ENCODE results near the gene XPR1.

XPR1 gene

GRCh38 chr1:180916012-180916770, 284.4 kb downstream of the XPR1 start:
- in situ Hi-C loops (cut with MboI; ENCODE audit: low sequenced_read_pairs, unreplicated experiment): no loop called here
- no peak for DNase-seq (ENCODE audit: low spot score)
- TF ChIP-seq, protein P1, sequence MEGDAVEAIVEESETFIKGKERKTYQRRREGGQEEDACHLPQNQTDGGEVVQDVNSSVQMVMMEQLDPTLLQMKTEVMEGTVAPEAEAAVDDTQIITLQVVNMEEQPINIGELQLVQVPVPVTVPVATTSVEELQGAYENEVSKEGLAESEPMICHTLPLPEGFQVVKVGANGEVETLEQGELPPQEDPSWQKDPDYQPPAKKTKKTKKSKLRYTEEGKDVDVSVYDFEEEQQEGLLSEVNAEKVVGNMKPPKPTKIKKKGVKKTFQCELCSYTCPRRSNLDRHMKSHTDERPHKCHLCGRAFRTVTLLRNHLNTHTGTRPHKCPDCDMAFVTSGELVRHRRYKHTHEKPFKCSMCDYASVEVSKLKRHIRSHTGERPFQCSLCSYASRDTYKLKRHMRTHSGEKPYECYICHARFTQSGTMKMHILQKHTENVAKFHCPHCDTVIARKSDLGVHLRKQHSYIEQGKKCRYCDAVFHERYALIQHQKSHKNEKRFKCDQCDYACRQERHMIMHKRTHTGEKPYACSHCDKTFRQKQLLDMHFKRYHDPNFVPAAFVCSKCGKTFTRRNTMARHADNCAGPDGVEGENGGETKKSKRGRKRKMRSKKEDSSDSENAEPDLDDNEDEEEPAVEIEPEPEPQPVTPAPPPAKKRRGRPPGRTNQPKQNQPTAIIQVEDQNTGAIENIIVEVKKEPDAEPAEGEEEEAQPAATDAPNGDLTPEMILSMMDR (IDR thresholded peaks at IDR 0.05; ENCODE audit: borderline replicate concordance, control extremely low read depth, extremely low read depth, insufficient read depth, missing control alignments): no peak

DNA sequence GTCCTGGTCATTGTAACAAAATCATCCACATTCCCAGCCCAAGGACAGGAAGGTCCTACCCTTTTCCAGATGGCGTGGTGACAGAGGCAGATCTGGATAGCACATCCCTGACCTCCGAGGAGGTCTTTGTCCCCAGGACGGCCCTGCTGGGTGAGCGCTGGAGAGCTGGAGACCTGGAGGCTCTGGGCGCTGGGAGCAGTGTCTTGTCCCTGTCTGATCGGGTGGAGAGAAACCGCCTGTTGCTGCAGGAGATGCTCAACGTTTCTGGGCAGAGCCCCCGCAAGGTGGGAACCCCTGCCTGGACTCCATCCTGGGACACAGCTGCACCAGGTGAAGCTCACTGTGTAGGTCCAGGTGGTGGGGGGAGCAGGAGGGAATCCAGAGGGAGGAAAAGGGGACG, 284.9 kb downstream of the XPR1 start:
- in situ Hi-C loops (cut with MboI; ENCODE audit: low sequenced_read_pairs, unreplicated experiment): no loop called here
- DNase-seq (ENCODE audit: low spot score): no peak
- TF ChIP-seq, protein P1 (IDR thresholded peaks at IDR 0.05; ENCODE audit: borderline replicate concordance, control extremely low read depth, extremely low read depth, insufficient read depth, missing control alignments): no peak

DNA sequence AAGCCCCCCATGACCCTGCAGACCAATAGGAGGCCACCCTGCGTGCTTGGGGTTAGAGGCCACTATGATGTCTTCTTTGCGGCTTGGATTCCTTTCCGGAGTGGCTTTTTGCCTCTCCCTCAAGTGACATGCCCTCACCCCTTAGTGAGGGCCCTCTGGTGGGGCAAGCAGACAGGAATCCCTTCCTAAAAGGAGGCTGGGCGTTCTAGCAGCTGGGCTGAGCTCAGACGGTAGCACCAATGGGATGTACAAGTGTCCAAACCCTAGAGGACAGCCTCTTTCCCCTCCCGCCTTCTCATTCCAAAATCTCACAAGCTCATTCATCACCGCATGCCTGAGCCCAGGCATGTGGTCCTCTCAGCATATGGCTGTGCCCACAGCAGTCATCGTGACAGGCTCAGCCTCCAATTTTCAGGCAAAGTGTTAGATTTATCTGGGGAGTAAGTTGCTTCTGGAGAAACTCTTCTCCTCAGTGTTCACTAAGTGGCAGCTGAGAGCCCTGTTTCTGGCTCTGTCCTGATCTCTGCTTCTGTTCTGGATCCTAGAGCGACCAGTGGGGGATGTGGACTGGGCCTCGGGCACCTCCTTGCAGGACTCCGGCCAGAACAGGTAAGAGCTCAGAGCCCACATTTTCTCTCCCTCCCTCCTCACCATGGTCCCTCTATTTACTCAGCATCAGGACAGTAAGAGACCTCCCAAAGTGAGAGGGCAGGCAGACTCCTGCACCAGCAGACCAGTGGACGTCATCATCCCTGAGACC, 285.7 kb downstream of the XPR1 start:
- in situ Hi-C loops (cut with MboI; ENCODE audit: low sequenced_read_pairs, unreplicated experiment): no loop called here
- TF ChIP-seq, protein P1 (IDR thresholded peaks at IDR 0.05; ENCODE audit: borderline replicate concordance, control extremely low read depth, extremely low read depth, insufficient read depth, missing control alignments): no peak
- DNase-seq (ENCODE audit: low spot score): no peak

DNA sequence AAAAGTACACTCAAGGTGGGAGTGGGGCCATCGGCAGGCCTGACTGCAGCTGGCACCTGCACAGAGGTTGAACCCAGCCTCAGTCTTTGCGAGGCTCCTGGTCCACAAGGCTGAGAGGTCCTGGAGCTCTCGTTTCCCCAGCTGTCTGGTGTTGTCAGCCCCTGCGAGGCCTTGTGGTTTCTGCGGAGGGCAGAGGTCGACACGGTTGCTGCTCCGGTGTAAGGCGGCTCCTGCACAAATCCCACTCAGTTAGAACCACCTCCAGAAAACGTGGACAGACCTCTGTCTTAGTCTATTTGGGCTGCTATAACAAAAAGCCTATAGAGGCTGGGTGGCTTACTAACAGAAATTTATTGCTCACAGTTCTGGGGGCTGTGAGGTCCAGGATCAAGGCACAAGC, 286.7 kb downstream of the XPR1 start:
- DNase-seq (ENCODE audit: low spot score): no peak
- TF ChIP-seq, protein P1 (IDR thresholded peaks at IDR 0.05; ENCODE audit: borderline replicate concordance, control extremely low read depth, extremely low read depth, insufficient read depth, missing control alignments): no peak
- in situ Hi-C loops (cut with MboI; ENCODE audit: low sequenced_read_pairs, unreplicated experiment): no loop called here

- in situ Hi-C loops (cut with MboI; ENCODE audit: low sequenced_read_pairs, unreplicated experiment): no loop called here
- TF ChIP-seq, protein P1 (IDR thresholded peaks at IDR 0.05; ENCODE audit: borderline replicate concordance, control extremely low read depth, extremely low read depth, insufficient read depth, missing control alignments): no peak
- no peak for DNase-seq (ENCODE audit: low spot score)
These were observed 287.4 kb downstream of the XPR1 start for GRCh38 chr1:180919183-180919700.

DNA sequence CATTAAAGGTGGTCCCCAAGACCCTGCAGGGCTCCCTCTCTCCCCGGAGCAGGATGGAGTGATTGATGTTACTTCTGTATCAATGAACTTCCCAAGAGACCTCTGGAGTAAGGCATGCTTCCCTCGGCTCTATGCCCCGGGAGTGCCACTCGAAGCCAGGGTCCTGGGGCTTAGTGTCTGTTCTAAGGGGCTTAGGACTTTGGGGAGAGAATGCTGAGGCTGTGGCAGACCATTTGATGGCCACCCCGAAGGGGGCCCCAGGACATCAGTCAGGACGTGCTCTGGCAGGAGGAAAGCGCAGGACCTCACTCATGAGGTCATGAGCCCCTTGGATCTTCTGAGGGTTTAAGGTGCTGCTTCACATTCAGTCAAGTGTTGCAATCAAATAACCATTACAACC, 288.4 kb downstream of the XPR1 start:
- TF ChIP-seq, protein P1 (IDR thresholded peaks at IDR 0.05; ENCODE audit: borderline replicate concordance, control extremely low read depth, extremely low read depth, insufficient read depth, missing control alignments): no peak
- in situ Hi-C loops (cut with MboI; ENCODE audit: low sequenced_read_pairs, unreplicated experiment): no loop called here
- DNase-seq (ENCODE audit: low spot score): no peak
